GM12873 (cell line): ENCODE results near the gene ZMYM2.

Experiments
- TF ChIP-seq, protein P1 (sequence below): IDR thresholded peaks from 2 replicates; pipeline ENCODE4 v1.5.1; 2012; ENCODE audit warnings: low read depth, mild to moderate bottlenecking, moderate library complexity, low read length, control low read depth; ENCODE audit not compliant: insufficient read depth; ENCODE audit errors: missing control alignments

The ZMYM2 gene

GRCh38 chr13:19962894-19963293 is 4.4 kb downstream of the ZMYM2 start:
- TF ChIP-seq, protein P1, sequence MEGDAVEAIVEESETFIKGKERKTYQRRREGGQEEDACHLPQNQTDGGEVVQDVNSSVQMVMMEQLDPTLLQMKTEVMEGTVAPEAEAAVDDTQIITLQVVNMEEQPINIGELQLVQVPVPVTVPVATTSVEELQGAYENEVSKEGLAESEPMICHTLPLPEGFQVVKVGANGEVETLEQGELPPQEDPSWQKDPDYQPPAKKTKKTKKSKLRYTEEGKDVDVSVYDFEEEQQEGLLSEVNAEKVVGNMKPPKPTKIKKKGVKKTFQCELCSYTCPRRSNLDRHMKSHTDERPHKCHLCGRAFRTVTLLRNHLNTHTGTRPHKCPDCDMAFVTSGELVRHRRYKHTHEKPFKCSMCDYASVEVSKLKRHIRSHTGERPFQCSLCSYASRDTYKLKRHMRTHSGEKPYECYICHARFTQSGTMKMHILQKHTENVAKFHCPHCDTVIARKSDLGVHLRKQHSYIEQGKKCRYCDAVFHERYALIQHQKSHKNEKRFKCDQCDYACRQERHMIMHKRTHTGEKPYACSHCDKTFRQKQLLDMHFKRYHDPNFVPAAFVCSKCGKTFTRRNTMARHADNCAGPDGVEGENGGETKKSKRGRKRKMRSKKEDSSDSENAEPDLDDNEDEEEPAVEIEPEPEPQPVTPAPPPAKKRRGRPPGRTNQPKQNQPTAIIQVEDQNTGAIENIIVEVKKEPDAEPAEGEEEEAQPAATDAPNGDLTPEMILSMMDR = no peak

DNA sequence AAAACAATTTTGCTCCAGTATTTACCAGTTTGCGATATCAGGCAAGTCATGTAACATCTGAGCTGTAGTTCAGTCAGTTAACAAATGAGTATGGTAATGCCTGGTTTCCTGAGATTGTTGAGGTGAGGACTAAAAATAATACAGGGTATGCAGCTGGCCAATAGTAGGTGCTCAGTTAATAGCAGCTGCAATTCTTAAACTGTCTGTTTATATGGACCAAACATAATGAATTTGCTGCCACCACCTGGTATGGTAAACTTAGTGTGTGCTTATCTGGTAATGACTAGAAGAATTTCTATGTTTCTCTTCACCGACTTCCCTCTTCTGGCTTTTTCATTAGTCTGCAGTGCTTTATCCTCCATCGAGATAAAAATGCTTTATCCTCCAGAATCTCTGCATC is 9.1 kb downstream of the ZMYM2 start:
- TF ChIP-seq, protein P1 = no peak

- TF ChIP-seq, protein P1 = no peak
These were observed 20.4 kb downstream of the ZMYM2 start for GRCh38 chr13:19978831-19979437.

DNA sequence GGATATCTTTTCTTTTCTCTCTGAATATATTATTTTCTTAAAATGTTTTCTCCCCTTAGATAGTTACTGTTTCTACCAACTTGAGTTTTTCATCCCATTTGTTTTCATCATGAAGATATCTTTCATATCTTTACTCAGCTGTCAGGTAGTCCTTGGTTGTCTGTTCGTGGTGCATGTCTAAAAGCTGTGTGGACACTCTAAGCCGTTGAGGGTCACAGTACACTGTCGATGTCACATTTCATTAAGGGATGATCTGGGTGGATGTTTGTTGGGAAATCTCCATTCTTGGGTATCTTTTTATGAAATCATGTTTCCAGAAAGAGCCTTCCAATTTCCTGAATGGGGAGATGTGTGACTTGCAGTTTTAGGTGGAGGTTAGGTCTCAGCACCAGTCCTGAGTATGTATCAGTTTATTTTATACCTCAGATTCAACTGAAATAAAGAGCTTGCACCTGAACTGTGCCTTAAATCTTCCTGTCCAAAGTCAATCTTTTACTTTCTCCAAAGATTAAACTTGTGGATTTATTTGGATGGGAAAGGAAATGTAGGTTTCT is 23.2 kb downstream of the ZMYM2 start:
- TF ChIP-seq, protein P1 = no peak

GRCh38 chr13:19982447-19983043 is 24.0 kb downstream of the ZMYM2 start:
- TF ChIP-seq, protein P1 = no peak

DNA sequence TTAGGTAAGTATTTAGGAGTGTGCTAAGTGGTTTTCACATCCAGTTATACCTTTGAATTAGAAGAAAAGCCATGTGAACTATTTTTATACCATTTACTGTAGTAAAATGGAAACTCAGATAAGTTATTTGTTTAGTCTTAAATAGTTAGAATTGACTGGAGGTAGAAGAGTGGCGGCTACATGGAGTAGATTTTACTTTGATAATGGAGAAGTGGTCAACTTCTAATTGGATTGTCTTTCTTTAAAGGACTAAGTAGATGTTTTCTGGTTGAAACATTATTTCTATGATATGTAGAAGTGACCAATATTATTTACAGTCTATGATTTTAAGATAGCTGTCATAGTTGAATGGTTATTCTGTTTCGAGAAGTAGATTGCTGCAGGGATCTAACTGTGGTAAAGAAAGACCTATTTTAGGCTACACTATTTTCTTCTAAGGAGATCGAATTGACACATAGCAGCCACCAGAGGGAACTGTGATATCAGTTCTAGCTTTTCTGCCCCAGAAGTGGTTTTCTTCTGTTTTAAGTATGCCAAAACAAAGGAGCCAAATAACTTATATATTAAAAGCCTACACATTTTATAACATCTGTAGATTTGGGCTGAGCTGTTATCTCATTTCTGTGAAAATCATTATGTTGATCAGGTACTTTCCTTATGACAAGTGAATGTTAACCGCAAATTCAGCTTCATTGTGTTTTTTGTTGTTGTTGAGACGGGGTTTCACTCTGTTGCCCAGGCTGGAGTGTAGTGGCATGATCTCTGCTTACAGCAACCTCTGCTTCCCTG is 26.1 kb downstream of the ZMYM2 start:
- TF ChIP-seq, protein P1 = peak; percentile 62

DNA sequence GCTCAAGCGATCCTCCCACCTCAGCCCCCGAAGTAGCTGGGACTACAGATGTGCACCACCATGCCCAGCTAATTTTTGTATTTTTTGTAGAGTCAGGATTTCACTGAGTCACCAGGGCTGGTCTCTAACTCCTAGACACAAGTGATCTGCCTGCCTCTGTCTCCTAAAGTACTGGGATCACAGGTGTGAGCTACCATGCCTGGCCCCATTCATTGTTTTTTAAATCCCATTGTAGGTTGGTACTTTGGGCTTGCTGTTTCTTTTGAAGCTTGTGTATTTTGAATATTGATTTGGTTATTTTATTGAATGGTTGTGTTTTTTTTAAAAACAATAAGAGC is 26.7 kb downstream of the ZMYM2 start:
- TF ChIP-seq, protein P1 = no peak
